Stimulated activated CD8-positive, alpha-beta memory T cell treated with anti-CD3 and anti-CD28 coated beads, Interleukin-7, amount 100 ng/mL, for 4 hours (primary cell): ENCODE data around the gene OSBPL1A.

Source experiments
- DNase-seq, 2 donors: peaks; one replicate each; pipeline ENCODE4 v3.0.0-alpha.2; 2020; ENCODE audit warnings: low read depth in 2 of 2

The OSBPL1A gene

DNA sequence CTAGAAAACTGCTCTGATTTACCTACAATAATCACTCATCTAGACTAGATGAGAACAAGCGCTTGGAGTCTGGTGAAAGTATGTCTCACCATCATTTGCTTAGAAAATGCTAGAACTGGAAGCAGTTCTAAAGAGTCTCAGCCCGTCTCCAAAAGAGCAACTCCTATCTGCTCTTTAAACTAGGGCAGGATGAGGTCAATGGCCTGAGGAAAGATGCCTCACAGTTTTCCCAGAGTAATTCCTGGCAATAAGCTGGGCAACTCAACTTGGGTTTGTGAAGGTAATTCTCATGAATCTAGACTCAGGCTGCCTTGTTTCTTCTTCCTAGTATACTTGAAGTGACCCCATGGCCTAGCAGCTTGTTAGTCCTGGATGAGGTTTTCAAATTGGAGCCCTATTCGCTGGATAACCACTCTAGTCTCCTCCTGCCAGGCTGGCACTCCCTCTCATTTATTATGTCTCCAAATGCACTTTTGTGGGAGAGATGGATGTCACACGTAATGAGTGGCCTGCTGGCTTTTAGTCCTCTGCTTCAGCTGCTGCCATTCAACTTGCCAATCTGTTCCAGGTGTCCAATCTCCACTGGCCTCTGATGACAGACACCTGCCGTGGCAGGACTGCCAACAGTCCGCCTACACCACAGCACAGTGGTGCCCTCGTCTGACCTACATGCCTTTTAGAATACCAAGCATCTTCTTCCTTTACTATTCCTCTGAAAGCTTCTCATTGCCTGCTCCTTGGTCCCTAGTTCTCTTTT is 177.9 kb downstream of the OSBPL1A start:
- no peak for DNase-seq

DNA sequence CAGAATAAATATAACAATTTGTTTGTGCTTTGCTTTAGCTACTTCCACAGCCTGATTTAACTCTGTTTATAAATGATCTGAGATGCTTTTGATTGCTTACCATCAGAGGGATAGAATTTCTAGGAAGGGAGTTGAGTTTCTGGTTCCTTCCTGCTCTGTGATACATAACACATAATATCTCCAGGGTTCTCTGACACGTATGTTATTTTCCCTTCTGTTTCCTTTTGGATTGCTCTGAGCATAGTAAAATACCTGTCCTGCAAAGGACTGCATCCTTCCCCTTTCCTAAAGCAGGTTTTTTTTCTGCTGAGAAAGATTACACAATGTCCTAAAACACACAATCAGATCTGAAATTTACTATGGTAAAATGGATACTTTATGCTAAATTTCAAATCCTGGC is 182.7 kb downstream of the OSBPL1A start:
- no peak for DNase-seq

- DNase-seq, result no peak
Observed at GRCh38 chr18:24214144-24214543, 183.5 kb downstream of the OSBPL1A start.

DNA sequence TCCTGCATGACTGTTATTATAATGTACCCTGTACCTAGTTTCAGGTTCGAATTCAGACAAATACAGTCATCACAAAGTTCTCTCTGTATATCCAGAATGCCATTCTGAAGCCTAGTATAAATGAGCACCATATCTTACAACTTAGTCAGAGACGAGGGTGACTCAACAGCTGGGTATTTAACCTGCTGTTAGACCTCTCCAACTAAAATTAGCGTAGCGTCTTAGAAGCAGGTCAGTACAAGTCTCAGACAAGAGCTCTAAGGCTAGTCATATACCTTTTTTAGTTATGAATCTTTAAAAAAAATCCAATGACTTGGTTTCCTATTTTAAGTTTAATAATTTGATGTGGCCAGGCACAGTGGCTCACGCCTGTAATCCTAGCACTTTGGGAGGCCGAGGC is 184.7 kb downstream of the OSBPL1A start:
- DNase-seq, result no peak

DNA sequence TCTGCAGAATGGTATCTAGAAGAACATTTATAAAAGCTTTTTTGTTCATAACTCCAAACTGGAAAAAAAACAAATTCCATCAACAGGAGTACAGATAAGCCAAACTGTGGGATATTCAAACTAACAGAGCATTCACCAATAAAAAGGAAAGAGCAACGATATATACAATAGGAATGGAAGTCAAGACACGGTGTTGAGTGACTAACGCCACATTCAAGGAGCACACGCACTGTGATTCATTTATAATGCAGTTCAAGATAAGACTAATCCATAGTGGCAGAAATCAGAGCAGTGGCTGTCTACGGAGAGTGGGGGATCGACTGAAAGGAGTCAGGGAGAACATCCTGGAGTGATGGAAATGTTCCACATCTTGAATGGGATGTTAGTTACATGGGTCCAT is 188.1 kb downstream of the OSBPL1A start:
- DNase-seq, result no peak

DNA sequence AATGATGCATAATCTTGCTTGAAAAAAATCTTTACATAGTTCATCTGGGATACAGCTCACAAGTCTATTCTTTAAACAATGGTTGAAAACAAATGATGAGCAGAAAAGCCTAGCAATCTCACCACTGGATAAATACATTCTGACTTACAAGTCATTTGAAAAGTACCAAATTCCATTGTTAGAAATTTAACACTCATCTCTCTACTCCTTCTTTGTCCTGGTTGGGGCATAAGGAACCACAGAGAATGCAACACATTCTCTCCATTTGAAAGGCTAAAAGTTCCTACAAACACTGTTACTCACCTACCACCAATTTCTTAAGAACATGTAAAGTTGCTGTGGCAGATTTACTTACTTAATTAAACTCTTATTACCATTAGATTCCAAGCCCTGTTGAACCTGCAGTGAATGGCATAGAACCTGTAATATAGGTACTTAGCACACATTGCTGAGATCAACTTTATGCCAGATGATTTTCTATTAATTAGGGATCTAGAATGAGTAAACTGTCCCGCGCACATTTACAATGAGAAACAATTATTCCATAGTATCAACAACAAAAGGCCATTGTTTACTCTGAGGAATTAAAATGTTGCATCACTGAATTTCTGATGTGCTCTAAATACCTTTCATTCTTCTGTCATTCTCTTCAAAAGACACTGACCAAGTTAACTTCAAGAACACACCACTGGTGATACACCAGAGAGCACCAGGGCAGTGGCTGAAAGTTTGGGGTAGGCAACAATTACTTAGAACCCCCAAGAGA is 189.2 kb downstream of the OSBPL1A start:
- no peak for DNase-seq

DNA sequence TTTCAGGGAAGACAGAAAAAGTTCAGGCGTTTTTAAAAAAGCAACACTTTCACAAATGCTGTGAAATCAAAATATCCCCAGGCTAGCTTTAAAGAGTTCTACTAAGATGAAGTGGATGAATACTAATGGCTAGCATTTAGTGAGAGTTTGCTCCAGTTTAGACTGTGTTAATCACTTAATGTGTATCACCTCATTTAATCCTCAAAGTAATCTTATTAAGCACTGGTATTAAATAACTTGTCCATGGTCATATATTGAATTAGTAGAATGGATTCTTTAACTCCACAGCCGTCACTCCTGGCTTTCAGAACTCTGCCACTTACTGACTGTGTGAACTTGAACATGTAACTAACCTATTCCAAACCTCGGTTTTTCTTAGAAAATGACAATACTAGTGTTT is 192.7 kb downstream of the OSBPL1A start:
- no peak for DNase-seq

GRCh38 chr18:24201699-24202687 is 195.6 kb downstream of the OSBPL1A start:
- DNase-seq, result no peak

DNA sequence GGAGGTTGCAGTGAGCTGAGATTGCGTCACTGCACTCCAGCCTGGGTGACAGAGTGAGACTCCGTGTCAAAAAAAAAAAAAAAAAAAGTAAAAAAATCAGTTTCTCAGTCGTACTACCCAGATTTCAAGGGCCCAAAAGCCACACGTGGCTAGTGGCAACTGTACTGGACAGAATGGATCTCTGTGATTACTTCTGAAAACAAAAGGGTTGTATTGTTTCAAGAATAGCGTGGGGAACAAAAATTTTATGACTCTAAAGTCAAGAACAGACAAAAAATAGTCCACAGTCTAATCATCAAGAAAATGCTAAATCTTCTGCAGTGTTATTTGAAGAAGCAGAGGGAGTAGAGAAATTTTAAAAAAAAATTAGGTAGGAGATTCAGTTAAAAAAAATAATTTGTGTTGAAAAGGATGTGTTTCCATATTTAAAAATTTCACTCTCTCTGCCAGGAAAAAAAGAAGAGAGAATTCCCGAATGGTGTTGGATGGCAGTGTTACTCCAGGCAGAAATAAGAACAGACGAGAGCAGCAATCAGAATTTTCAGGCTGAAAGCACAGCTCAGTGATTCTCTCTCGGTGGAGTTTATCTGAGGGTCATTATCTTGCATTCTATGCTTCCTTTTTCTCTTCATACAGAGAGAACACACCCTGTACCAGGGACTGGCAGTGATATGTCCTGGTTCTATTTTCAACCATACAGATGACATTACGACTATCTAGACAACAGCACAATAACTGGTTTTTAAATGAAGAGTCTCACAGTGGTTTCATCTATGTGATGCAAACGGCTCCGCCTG is 196.9 kb downstream of the OSBPL1A start:
- DNase-seq, result no peak

DNA sequence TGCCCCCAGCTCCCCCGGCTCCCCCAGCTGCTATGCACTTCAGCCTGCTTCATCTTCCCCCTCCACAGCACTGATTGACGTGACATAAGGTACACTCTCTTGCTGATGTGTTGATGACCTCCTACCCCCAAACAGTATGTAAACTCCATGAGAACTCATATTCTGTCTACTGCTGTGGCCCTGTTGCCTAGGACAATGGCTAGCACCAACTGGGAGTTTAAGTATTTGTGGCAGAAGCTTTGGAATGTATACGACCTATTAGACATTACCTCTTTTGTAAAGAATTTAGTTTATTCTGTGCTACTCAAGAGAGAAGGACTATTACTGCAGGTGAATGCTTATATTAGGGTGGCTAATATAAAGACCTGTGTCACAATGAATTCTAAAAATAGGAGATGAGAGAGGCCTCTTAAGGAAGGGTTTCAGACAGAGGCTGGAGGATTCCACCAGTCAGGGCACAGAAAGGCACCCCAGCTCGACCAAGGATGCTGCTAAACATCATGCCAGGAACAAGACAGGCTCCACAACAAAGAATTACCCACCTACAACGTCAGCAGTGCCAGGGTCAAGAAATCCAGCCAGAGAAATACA is 198.2 kb downstream of the OSBPL1A start:
- DNase-seq, result no peak

DNA sequence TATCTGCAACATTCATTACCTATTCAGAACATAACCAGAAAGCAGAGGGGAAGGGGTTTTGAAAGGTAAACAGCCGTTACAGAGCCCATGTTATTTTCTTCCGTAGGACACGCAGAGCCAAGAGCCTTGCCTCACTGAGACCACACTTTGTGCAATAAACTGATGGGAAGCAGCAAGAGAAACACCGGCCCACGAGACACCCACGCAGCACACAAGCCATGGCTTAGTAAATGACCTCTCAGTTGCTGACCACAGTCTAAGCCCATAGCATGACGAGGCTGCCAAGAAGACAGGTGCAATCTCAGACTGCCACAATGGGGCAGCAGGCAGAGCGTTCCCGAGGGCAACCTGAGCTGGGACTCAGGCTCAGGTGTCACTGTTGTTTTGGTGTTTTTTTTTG is 199.2 kb downstream of the OSBPL1A start:
- DNase-seq, result no peak

DNA sequence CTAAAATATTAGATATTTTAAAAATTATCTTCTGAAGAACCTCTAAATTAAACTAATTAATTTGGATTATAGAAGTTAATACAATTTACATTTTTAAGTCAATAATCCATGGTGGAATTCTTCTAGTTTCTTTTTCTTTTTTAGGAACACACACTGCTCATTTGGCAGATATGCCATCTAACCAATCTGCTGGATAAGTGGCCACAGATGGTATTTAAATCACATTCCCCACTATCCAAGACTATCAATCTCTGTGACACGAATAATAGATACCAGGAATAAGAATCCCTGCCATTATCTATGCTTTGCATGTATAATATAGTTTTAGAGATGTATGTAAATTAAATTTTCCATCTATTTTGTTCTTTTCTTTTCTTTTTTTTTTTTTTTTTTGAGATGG is 200.2 kb downstream of the OSBPL1A start:
- no peak for DNase-seq

DNA sequence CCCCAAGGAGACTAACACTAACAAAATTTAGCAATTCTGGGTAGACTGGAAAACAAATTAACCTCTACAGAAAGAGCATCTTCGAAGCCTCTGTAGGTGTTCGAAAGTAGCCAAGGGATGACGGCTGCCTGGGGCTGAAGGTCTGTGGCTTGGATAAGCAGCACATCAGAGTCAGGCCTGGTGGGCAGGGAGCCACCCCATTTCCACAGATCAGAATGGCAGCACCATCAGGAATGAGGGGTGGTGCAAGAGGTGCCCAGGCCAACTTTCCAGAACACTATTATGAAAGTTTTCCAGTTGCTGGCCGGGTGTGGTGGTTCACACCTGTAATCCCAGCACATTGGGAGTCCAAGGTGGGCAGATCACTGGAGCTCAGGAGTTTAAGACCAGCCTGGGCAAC is 200.9 kb downstream of the OSBPL1A start:
- DNase-seq, result no peak

GRCh38 chr18:24195296-24196053 is 202.1 kb downstream of the OSBPL1A start:
- DNase-seq, result no peak

- no peak for DNase-seq
Observed at GRCh38 chr18:24190590-24190989, 207.0 kb downstream of the OSBPL1A start.

DNA sequence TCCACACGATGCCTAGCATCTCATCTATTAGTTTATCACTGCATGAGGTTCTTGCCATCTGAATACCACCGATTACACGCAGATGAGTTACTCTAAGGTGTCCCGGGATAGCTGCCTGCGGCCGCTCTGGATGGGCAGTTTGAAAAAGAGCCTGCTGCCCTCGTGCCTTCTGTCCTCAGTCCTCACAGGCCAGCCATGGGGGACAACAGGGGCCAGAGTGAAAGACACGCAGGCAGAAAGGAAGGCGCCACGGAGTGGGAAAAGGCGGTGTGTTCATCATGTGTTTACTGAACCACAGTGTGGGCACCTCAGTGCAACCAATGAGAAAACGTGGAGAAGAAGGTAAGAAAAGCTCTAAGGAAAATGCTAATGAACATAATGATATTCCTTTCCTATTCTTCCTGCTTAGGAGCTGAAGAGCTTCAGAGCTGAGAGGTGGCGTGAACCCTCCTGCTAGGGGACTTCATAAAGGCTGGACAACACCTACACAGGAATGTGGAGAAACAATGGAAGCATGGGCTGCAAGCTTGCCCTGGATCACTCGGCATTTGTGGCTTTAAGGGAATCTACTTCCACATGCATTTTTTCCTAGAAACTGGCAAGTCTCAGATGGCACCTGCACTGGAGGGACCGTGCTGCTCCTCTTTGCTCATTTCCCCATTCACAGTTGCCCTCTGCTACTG is 207.8 kb downstream of the OSBPL1A start:
- DNase-seq, result no peak

- DNase-seq, result no peak
Observed at GRCh38 chr18:24189007-24189528, 208.6 kb downstream of the OSBPL1A start.

GRCh38 chr18:24188120-24188519 is 209.5 kb downstream of the OSBPL1A start:
- no peak for DNase-seq

- DNase-seq, result no peak
Observed at GRCh38 chr18:24187689-24188088, 209.9 kb downstream of the OSBPL1A start.
